ENCODE measurements around the gene MCAM.

MCAM gene

GRCh38 chr11:119262668-119263351, 54.1 kb downstream of the MCAM start:
- H4K20me1 ChIP-seq (ENCODE audit: control insufficient read depth, insufficient read depth, low read depth, low read length): peaks cover 20% of the 10 kb centered on the region; the same call in 1 of the 2 replicates
- H3K4me2 ChIP-seq (ENCODE audit: low read length): peak overlapping the region; percentile 79
- no peaks in the 10 kb centered on the region for H3K9me2 ChIP-seq (replicated peaks; ENCODE audit: control insufficient read depth, low read length)

GRCh38 chr11:119258983-119259382, 57.9 kb downstream of the MCAM start:
- Histone ChIP-seq H3K79me2 (ENCODE audit: control insufficient read depth, low read length) (peaks cover 72% of the 10 kb centered on the region), H3F3A (ENCODE audit: control insufficient read depth, insufficient read depth) (peaks cover 8% of the 10 kb centered on the region), H3K4me2 (ENCODE audit: low read length) (peak overlapping the region; percentile 55), H3K9me2 (replicated peaks; ENCODE audit: control insufficient read depth, low read length) (no peaks in the 10 kb centered on the region), H3K27me3 (ENCODE audit: control insufficient read depth, low read length) (no peaks in the 10 kb centered on the region), H3K27ac (ENCODE audit: low read depth, low read length) (no peak overlapping the region), H3K36me3 (ENCODE audit: control insufficient read depth, low read length) (no peaks in the 10 kb centered on the region), H3K4me1 (ENCODE audit: control insufficient read depth, low read length) (peaks cover 64% of the 10 kb centered on the region), H3K9me3 (ENCODE audit: control insufficient read depth, insufficient read depth, low read length) (no peaks in the 10 kb centered on the region), H4K20me1 (ENCODE audit: control insufficient read depth, insufficient read depth, low read depth, low read length) (peaks cover 5% of the 10 kb centered on the region; the same call in 1 of the 2 replicates), H3K4me3 (ENCODE audit: low read length) (peak overlapping the region; percentile 22)
- TF ChIP-seq EZH2phosphoT487 (IDR thresholded peaks at IDR 0.05; ENCODE audit: borderline replicate concordance, low read length) (no peak), CTCF (IDR thresholded peaks at IDR 0.05; ENCODE audit: low read depth, low read length, poor library complexity, severe bottlenecking) (no peak)

More at GRCh38 chr11:119262668-119263351, 54.1 kb downstream of the MCAM start:
- Histone ChIP-seq H3K9me3 (ENCODE audit: control insufficient read depth, insufficient read depth, low read length) (no peaks in the 10 kb centered on the region), H3K4me1 (ENCODE audit: control insufficient read depth, low read length) (peaks cover 84% of the 10 kb centered on the region), H3K36me3 (ENCODE audit: control insufficient read depth, low read length) (no peaks in the 10 kb centered on the region), H3K27me3 (ENCODE audit: control insufficient read depth, low read length) (no peaks in the 10 kb centered on the region), H3K27ac (ENCODE audit: low read depth, low read length) (peak overlapping the region; percentile 27), H3K4me3 (ENCODE audit: low read length) (peak overlapping the region; percentile 60), H3F3A (ENCODE audit: control insufficient read depth, insufficient read depth) (peaks cover 13% of the 10 kb centered on the region), H3K79me2 (ENCODE audit: control insufficient read depth, low read length) (peaks cover 96% of the 10 kb centered on the region)
- TF ChIP-seq EZH2phosphoT487 (IDR thresholded peaks at IDR 0.05; ENCODE audit: borderline replicate concordance, low read length) (no peak), CTCF (IDR thresholded peaks at IDR 0.05; ENCODE audit: low read depth, low read length, poor library complexity, severe bottlenecking) (peak; percentile 10)

Data from DOHH2 (cell line).